Mesenteric fat pad (tissue), 1 donor: ENCODE data around the gene RAB43. TPM values are rescaled to one million over a fixed set of nuclear protein-coding genes. Genes with fewer than 3 reads are reported as not detected.

Source experiments
- DNase-seq: peaks from one replicate; pipeline ENCODE4 v3.0.0-alpha.2; 2020; ENCODE audit warnings: low spot score
- total RNA-seq: library from RNA; stranded (reverse); fragmentation: NEBNext Ultra II Directional; extraction: Animal tissue kit (Norgen Biotek cat#: 25700); gene quantifications from one replicate; pipeline ENCODE4 v1.2.1, GENCODE V29; 2021
- donor health status: DM: yes; HTN: yes; CAD: no.

Gene RAB43
- total RNA-seq, 1 donor from 2014 or later, result 33.0 TPM

- no peak for DNase-seq
These were observed 59.4 kb downstream of the RAB43 start for GRCh38 chr3:129061888-129062834.

GRCh38 chr3:129061023-129061887, 60.3 kb downstream of the RAB43 start:
- no peak for DNase-seq

- no peak for DNase-seq
These were observed 61.2 kb downstream of the RAB43 start, which contains the start of gene GP9 for GRCh38 chr3:129060276-129061022. Gene GP9, plus strand, starts transcription at chr3:129060779. Its CDS starts 961 bp downstream, at chr3:129061740.

- DNase-seq, result no peak
These were observed 62.2 kb downstream of the RAB43 start for GRCh38 chr3:129059311-129059958.

- DNase-seq, result no peak
These were observed 63.0 kb downstream of the RAB43 start for GRCh38 chr3:129058441-129059200.

- no peak for DNase-seq
These were observed 64.4 kb downstream of the RAB43 start for GRCh38 chr3:129057249-129057648.

GRCh38 chr3:129056451-129057173, 65.0 kb downstream of the RAB43 start:
- DNase-seq, result no peak

- no peak for DNase-seq
These were observed 66.9 kb downstream of the RAB43 start for GRCh38 chr3:129054605-129055104.

- no peak for DNase-seq
These were observed 68.9 kb downstream of the RAB43 start for GRCh38 chr3:129052675-129053074.

- no peak for DNase-seq
These were observed 69.7 kb downstream of the RAB43 start for GRCh38 chr3:129051871-129052340.

GRCh38 chr3:129050556-129051295, 70.9 kb downstream of the RAB43 start:
- DNase-seq, result no peak

- no peak for DNase-seq
These were observed 74.1 kb downstream of the RAB43 start for GRCh38 chr3:129047553-129047839.

- DNase-seq, result no peak
These were observed 74.7 kb downstream of the RAB43 start for GRCh38 chr3:129046732-129047552.

GRCh38 chr3:129046037-129046731, 75.4 kb downstream of the RAB43 start:
- no peak for DNase-seq

- no peak for DNase-seq
These were observed 75.9 kb downstream of the RAB43 start for GRCh38 chr3:129045675-129046036.

GRCh38 chr3:129040579-129041300, 80.9 kb downstream of the RAB43 start:
- no peak for DNase-seq
